HL-60 (cell line): Measurements from ENCODE around the gene MAPK6.

Source experiments
- POLR2AphosphoS5 ChIP-seq: IDR thresholded peaks from 2 replicates; pipeline ENCODE4 v1.6.1; 2012; ENCODE audit warnings: low read depth
- TF ChIP-seq, protein P1 (sequence below): IDR thresholded peaks from one replicate; pipeline ENCODE4 v1.5.1; 2011; ENCODE audit warnings: low read length, control low read depth, inconsistent platforms; ENCODE audit not compliant: insufficient read depth
- TF ChIP-seq, protein P2 (sequence below): IDR thresholded peaks from 2 replicates; pipeline ENCODE4 v1.6.1; 2012; ENCODE audit warnings: low read depth; ENCODE audit not compliant: insufficient replicate concordance

DNA sequence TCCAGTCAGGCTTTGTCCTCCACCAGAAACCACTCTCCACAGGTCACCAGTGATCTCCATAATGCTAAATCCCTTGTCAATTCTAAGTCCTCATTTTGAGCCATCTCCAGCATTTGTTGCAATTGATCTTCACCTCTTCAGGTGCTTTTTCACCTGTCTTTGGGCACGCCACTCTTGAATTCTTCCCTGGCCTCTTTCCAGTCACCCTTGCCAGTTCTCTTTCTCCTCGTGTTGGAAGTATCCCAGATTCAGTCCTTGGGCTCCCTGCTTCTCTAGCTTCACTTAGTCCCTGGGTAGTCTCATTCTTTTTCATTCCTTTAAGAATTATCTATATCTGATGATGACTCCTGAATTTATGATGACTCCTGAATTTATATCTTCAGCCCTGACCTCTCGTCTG lies 37.5 kb downstream of the MAPK6 start:
- TF ChIP-seq, protein P1, sequence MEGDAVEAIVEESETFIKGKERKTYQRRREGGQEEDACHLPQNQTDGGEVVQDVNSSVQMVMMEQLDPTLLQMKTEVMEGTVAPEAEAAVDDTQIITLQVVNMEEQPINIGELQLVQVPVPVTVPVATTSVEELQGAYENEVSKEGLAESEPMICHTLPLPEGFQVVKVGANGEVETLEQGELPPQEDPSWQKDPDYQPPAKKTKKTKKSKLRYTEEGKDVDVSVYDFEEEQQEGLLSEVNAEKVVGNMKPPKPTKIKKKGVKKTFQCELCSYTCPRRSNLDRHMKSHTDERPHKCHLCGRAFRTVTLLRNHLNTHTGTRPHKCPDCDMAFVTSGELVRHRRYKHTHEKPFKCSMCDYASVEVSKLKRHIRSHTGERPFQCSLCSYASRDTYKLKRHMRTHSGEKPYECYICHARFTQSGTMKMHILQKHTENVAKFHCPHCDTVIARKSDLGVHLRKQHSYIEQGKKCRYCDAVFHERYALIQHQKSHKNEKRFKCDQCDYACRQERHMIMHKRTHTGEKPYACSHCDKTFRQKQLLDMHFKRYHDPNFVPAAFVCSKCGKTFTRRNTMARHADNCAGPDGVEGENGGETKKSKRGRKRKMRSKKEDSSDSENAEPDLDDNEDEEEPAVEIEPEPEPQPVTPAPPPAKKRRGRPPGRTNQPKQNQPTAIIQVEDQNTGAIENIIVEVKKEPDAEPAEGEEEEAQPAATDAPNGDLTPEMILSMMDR: no peak
- no peak for TF ChIP-seq POLR2AphosphoS5
- TF ChIP-seq, protein P2, sequence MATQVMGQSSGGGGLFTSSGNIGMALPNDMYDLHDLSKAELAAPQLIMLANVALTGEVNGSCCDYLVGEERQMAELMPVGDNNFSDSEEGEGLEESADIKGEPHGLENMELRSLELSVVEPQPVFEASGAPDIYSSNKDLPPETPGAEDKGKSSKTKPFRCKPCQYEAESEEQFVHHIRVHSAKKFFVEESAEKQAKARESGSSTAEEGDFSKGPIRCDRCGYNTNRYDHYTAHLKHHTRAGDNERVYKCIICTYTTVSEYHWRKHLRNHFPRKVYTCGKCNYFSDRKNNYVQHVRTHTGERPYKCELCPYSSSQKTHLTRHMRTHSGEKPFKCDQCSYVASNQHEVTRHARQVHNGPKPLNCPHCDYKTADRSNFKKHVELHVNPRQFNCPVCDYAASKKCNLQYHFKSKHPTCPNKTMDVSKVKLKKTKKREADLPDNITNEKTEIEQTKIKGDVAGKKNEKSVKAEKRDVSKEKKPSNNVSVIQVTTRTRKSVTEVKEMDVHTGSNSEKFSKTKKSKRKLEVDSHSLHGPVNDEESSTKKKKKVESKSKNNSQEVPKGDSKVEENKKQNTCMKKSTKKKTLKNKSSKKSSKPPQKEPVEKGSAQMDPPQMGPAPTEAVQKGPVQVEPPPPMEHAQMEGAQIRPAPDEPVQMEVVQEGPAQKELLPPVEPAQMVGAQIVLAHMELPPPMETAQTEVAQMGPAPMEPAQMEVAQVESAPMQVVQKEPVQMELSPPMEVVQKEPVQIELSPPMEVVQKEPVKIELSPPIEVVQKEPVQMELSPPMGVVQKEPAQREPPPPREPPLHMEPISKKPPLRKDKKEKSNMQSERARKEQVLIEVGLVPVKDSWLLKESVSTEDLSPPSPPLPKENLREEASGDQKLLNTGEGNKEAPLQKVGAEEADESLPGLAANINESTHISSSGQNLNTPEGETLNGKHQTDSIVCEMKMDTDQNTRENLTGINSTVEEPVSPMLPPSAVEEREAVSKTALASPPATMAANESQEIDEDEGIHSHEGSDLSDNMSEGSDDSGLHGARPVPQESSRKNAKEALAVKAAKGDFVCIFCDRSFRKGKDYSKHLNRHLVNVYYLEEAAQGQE: no peak
